Activated effector memory CD4-positive, alpha-beta T cell treated with anti-CD3 and anti-CD28 coated beads, Interleukin-2, amount 50 U/mL, for 16 hours (primary cell): ENCODE results near the gene LCE2B.
"Not testable (repeated sequence)": the region's sequence is repeated elsewhere in the genome, so short reads cannot be mapped to it uniquely, and the experiment has no call there.

Experiments used
- DNase-seq: peaks from one replicate; pipeline ENCODE4 v3.0.0-alpha.2; 2020

Gene LCE2B

GRCh38 chr1:152685823-152686222 lies at the start of gene LCE2B:
Gene LCE2B (plus strand): TSS chr1:152686123. CDS start chr1:152686844, 721 bp downstream.
- DNase-seq = not testable (repeated sequence)

GRCh38 chr1:152640351-152640750 lies 45.6 kb upstream of the LCE2B start:
- DNase-seq = no peak

GRCh38 chr1:152643945-152644344 lies 42.0 kb upstream of the LCE2B start:
- no peak for DNase-seq

GRCh38 chr1:152645146-152645545 lies 40.8 kb upstream of the LCE2B start:
- no peak for DNase-seq

GRCh38 chr1:152646656-152647055 lies 39.3 kb upstream of the LCE2B start:
- no peak for DNase-seq

GRCh38 chr1:152654110-152654509 lies 31.8 kb upstream of the LCE2B start:
- peak; percentile 78 for DNase-seq

- DNase-seq = no peak
Measured at GRCh38 chr1:152656459-152656858, 29.5 kb upstream of the LCE2B start.

- no peak for DNase-seq
Measured at GRCh38 chr1:152657677-152658076, 28.2 kb upstream of the LCE2B start.

- no peak for DNase-seq
Measured at GRCh38 chr1:152658649-152659048, 27.3 kb upstream of the LCE2B start.

GRCh38 chr1:152663098-152663497 lies 22.8 kb upstream of the LCE2B start, which contains the start of gene LCE2D:
Gene LCE2D (plus strand): TSS chr1:152663380. CDS start chr1:152664106, 726 bp downstream.
- DNase-seq = no peak

- not testable (repeated sequence) for DNase-seq
Measured at GRCh38 chr1:152666171-152666570, 19.8 kb upstream of the LCE2B start.

- no peak for DNase-seq
Measured at GRCh38 chr1:152667648-152668047, 18.3 kb upstream of the LCE2B start.

GRCh38 chr1:152673016-152673415 lies 12.9 kb upstream of the LCE2B start:
- DNase-seq = no peak

- not testable (repeated sequence) for DNase-seq
Measured at GRCh38 chr1:152674983-152675382, 10.9 kb upstream of the LCE2B start, which contains the start of gene LCE2C. Gene LCE2C (plus strand): TSS chr1:152675279. CDS start chr1:152676016, 737 bp downstream.

- no peak for DNase-seq
Measured at GRCh38 chr1:152679459-152679858, 6.5 kb upstream of the LCE2B start.

- no peak for DNase-seq
Measured at GRCh38 chr1:152681616-152682015, 4.3 kb upstream of the LCE2B start.

- DNase-seq = no peak
Measured at GRCh38 chr1:152683846-152684245, 2.1 kb upstream of the LCE2B start.

GRCh38 chr1:152697701-152698600 lies 12.0 kb downstream of the LCE2B start, which contains the start of gene LCE2A:
Gene LCE2A (plus strand): TSS chr1:152698345. CDS start chr1:152698902, 557 bp downstream.
- no peak for DNase-seq

GRCh38 chr1:152699746-152700145 lies 13.8 kb downstream of the LCE2B start:
- DNase-seq = no peak

GRCh38 chr1:152707860-152708259 lies 21.9 kb downstream of the LCE2B start, which contains the start of gene LCE4A:
Gene LCE4A (plus strand): TSS chr1:152708160. CDS start chr1:152709076, 916 bp downstream.
- DNase-seq = no peak

GRCh38 chr1:152718238-152718637 lies 32.3 kb downstream of the LCE2B start:
- no peak for DNase-seq

GRCh38 chr1:152725261-152725660 lies 39.3 kb downstream of the LCE2B start:
- no peak for DNase-seq

- no peak for DNase-seq
Measured at GRCh38 chr1:152728986-152729385, 43.1 kb downstream of the LCE2B start.

- DNase-seq = no peak
Measured at GRCh38 chr1:152735648-152736047, 49.7 kb downstream of the LCE2B start.
